ENCODE data around the gene TMEM229A. TPM values are rescaled to one million over a fixed set of nuclear protein-coding genes. Genes with fewer than 3 reads are reported as not detected.

TMEM229A gene
- total and polyA plus RNA-seq, 5 experiments from 2014 or later = not detected

GRCh38 chr7:123994449-123994848 lies 38.4 kb downstream of the TMEM229A start:
- no peaks in the 10 kb centered on the region for H3K36me3 Mint-ChIP-seq
- POLR2A ChIA-PET = no interaction called here
- H3K27ac Mint-ChIP-seq = no peak overlapping the region
- ATAC-seq (no peak), DNase-seq (no peak)
- no peaks in the 10 kb centered on the region for H3K4me1 Mint-ChIP-seq
- H3K9me3 Mint-ChIP-seq = peaks cover 0 to 20% (median 2%) of the 10 kb centered on the region in 9 donors
- H3K4me3 Mint-ChIP-seq = no peak overlapping the region
- peaks cover 0 to 13% (median 5%) of the 10 kb centered on the region in 5 donors for H3K27me3 Mint-ChIP-seq

DNA sequence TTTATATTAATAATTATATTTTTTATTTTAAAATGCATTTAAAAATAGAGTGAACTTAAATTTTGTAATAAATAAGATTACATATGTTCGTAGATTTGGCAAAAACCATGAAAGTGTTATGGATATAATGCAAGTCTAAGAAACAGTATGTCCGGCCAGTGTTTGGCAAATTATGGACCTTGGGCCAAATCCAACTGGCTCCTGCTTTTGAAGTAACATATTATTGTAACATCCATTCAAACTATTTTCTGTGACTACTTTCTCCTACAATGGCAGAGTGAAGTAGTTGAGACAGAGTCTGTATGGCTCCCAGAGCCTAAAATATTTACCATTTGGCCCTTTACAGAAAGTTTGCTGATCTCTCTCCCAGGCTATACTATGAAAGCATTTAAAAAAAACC lies 38.9 kb downstream of the TMEM229A start:
- Mint-ChIP-seq H3K4me1 (no peaks in the 10 kb centered on the region), H3K27me3 (peaks cover 0 to 13% (median 8%) of the 10 kb centered on the region in 5 donors), H3K9me3 (peaks cover 0 to 20% (median 2%) of the 10 kb centered on the region in 9 donors), H3K36me3 (no peaks in the 10 kb centered on the region), H3K4me3 (no peak overlapping the region), H3K27ac (no peak overlapping the region)
- DNase-seq (no peak), ATAC-seq (no peak)
- POLR2A ChIA-PET = no interaction called here

DNA sequence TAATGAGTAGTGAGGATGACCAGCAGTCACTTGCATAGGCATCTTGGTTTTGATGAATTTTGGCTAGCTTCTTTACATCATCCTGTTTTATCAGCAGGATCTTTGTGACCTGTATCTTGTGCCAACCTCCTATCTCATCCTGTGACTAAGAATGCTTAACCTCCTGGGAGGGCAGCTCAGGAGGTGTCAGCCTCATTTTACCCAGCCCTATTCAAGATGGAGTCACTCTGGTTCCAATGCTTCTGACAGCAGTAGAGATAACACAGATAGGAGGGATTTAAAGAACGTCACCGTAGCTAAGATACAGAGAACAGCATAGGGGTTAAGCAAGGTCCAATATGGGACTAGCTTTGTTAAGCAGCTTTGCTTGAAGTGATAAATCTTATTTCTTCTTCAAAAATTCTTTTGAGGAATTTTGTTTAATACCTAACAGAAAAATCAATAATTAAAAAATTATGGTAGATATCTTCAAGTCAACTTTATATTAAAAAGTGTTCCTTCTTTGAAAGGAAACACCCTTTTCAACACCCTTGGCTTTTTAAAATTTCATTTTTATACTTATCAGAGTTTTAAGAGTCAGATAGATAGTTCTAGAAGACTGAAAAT lies 39.9 kb downstream of the TMEM229A start:
- Mint-ChIP-seq H3K4me3 (no peak overlapping the region), H3K27me3 (peaks cover 0 to 13% (median 5%) of the 10 kb centered on the region in 5 donors), H3K4me1 (no peaks in the 10 kb centered on the region), H3K27ac (no peak overlapping the region), H3K9me3 (peaks cover 0 to 15% (median 2%) of the 10 kb centered on the region in 9 donors), H3K36me3 (no peaks in the 10 kb centered on the region)
- ATAC-seq = no peak
- POLR2A ChIA-PET = no interaction called here
- no peak for DNase-seq

DNA sequence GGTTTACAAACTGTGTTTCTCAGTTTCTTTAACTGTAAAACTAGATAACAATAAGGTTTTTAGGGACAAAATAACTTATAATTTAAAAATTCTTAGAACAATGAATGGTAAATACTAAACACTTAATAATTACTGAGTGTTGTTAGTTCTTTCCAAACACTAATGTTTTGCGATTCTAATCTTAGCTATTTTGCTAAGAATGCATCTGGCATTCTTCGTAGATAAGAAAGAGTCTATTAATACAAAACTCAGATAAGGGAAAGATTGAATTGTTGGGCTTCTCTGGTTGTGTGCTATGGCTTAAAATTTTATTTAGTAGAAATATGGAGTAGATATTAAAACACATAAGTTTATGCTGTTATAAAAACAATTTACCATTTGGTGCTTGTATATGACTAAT lies 45.4 kb downstream of the TMEM229A start:
- Mint-ChIP-seq H3K27me3 (peaks cover 0 to 7% (median 3%) of the 10 kb centered on the region in 5 donors), H3K36me3 (peaks cover 0 to 5% (median 0%) of the 10 kb centered on the region in 3 donors), H3K27ac (no peak overlapping the region), H3K4me3 (no peak overlapping the region), H3K9me3 (peaks cover 0 to 12% (median 6%) of the 10 kb centered on the region in 9 donors), H3K4me1 (no peaks in the 10 kb centered on the region)
- DNase-seq = no peak
- no peak for ATAC-seq
- POLR2A ChIA-PET = no interaction called here

Other genes with a start within 250 kb of the TMEM229A start
- gene HYAL4, start 187.9 kb downstream of the TMEM229A start, total RNA-seq = not detected
- not detected for gene HYAL4, start 187.9 kb downstream of the TMEM229A start, polyA plus RNA-seq
- gene SPAM1, start 107.8 kb downstream of the TMEM229A start, total RNA-seq = not detected
- not detected for gene SPAM1, start 107.8 kb downstream of the TMEM229A start, polyA plus RNA-seq